Measurements from ENCODE around the gene TAS2R41.

TAS2R41 gene

GRCh38 chr7:143493751-143494150, 16.1 kb downstream of the TAS2R41 start:
- no peak for DNase-seq (ENCODE audit: low read depth, low spot score)

- no peak for DNase-seq (ENCODE audit: low read depth, low spot score)
These were observed 16.9 kb downstream of the TAS2R41 start for GRCh38 chr7:143494622-143495021.

GRCh38 chr7:143495851-143496250, 18.2 kb downstream of the TAS2R41 start:
- no peak for DNase-seq (ENCODE audit: low read depth, low spot score)

GRCh38 chr7:143496263-143496662, 18.6 kb downstream of the TAS2R41 start:
- DNase-seq (ENCODE audit: low read depth, low spot score): no peak

- no peak for DNase-seq (ENCODE audit: low read depth, low spot score)
These were observed 19.5 kb downstream of the TAS2R41 start for GRCh38 chr7:143497008-143497795.

GRCh38 chr7:143499246-143499645, 21.6 kb downstream of the TAS2R41 start:
- DNase-seq (ENCODE audit: low read depth, low spot score): no peak

GRCh38 chr7:143499743-143500348, 22.2 kb downstream of the TAS2R41 start:
- DNase-seq (ENCODE audit: low read depth, low spot score): no peak

- DNase-seq (ENCODE audit: low read depth, low spot score): no peak
These were observed 25.6 kb downstream of the TAS2R41 start for GRCh38 chr7:143503261-143503660.

- no peak for DNase-seq (ENCODE audit: low read depth, low spot score)
These were observed 26.7 kb downstream of the TAS2R41 start for GRCh38 chr7:143504215-143504936.

GRCh38 chr7:143504937-143505297, 27.2 kb downstream of the TAS2R41 start:
- no peak for DNase-seq (ENCODE audit: low read depth, low spot score)

GRCh38 chr7:143505838-143506237, 28.2 kb downstream of the TAS2R41 start:
- DNase-seq (ENCODE audit: low read depth, low spot score): no peak

- DNase-seq (ENCODE audit: low read depth, low spot score): no peak
These were observed 29.4 kb downstream of the TAS2R41 start for GRCh38 chr7:143507094-143507518.

- no peak for DNase-seq (ENCODE audit: low read depth, low spot score)
These were observed 29.9 kb downstream of the TAS2R41 start for GRCh38 chr7:143507534-143508055.

GRCh38 chr7:143510854-143511592, 33.4 kb downstream of the TAS2R41 start:
- DNase-seq (ENCODE audit: low read depth, low spot score): no peak

- DNase-seq (ENCODE audit: low read depth, low spot score): no peak
These were observed 33.9 kb downstream of the TAS2R41 start for GRCh38 chr7:143511593-143512047.

- DNase-seq (ENCODE audit: low read depth, low spot score): no peak
These were observed 35.0 kb downstream of the TAS2R41 start for GRCh38 chr7:143512488-143513340.

GRCh38 chr7:143514487-143514886, 36.8 kb downstream of the TAS2R41 start:
- DNase-seq (ENCODE audit: low read depth, low spot score): no peak

- no peak for DNase-seq (ENCODE audit: low read depth, low spot score)
These were observed 37.5 kb downstream of the TAS2R41 start for GRCh38 chr7:143514995-143515735.

- DNase-seq (ENCODE audit: low read depth, low spot score): no peak
These were observed 39.3 kb downstream of the TAS2R41 start for GRCh38 chr7:143516981-143517380.

- no peak for DNase-seq (ENCODE audit: low read depth, low spot score)
These were observed 40.8 kb downstream of the TAS2R41 start for GRCh38 chr7:143518521-143518920.

Data from astrocyte of the hippocampus (primary cell).